T-cell (primary cell): Measurements from ENCODE around the gene HEMGN. TPM values are rescaled to one million over a fixed set of nuclear protein-coding genes. Genes with fewer than 3 reads are reported as not detected.

Source experiments
- ATAC-seq, 4 experiments: fragments of 200-7000 bp in 3 of 4; fragments of 150-1000 bp in 1 of 4; cut with Tn5 transposase; replicated peaks in 1 of 4; 1 replicate in 3 of 4; 2 replicates in 1 of 4; pipeline ENCODE4 v1.10.0; 2021; ENCODE audit warnings: moderate library complexity in 3 of 4, mild to moderate bottlenecking in 2 of 4, moderate number of reproducible peaks in 1 of 4
- CTCF ChIA-PET, 2 donors: fragments of 300-600 bp; sonication (Branson Sonifier 250); formaldehyde crosslinking; loops; one replicate each; lab custom pipeline; 2022; ENCODE audit warnings: antibody characterized with exemption in 2 of 2; lab: Charles Lee
- POLR2A ChIA-PET, 2 donors: fragments of 300-600 bp; sonication (Branson Sonifier 250); formaldehyde crosslinking; loops; one replicate each; lab custom pipeline; 2022; ENCODE audit warnings: antibody characterized with exemption in 2 of 2; lab: Charles Lee
- DNase-seq, 35 experiments: peaks; one replicate each; pipeline versions ENCODE4 v3.0.0 to v3.0.0-alpha.2; 2013 to 2023
- H3K27ac ChIP-seq: one replicate; pipeline ENCODE4 v1.5.1; 2013; ENCODE audit warnings: low read length
- H3K27me3 ChIP-seq, 2 experiments: replicated peaks in 1 of 2; 1 replicate in 1 of 2; 2 replicates in 1 of 2; pipeline versions ENCODE4 v1.6.1 to v1.7.0; 2013; ENCODE audit warnings: low read length in 1 of 2, mixed read lengths in 1 of 2; ENCODE audit not compliant: control insufficient read depth in 2 of 2, insufficient read depth in 2 of 2; ENCODE audit errors: extremely low read depth in 1 of 2
- H3K36me3 ChIP-seq, 2 donors: 1 replicate in 1 of 2; 2 replicates in 1 of 2; pipeline versions ENCODE4 v1.6.1 to v1.7.0; 2013; ENCODE audit warnings: low read length in 1 of 2; ENCODE audit not compliant: control insufficient read depth in 2 of 2, insufficient read depth in 1 of 2; ENCODE audit errors: extremely low read depth in 1 of 2
- H3K4me1 ChIP-seq, 2 experiments: 1 replicate in 1 of 2; 2 replicates in 1 of 2; pipeline versions ENCODE4 v1.6.1 to v1.7.0; 2013; ENCODE audit warnings: low read length in 2 of 2, mixed read lengths in 1 of 2; ENCODE audit not compliant: insufficient read depth in 2 of 2, control insufficient read depth in 1 of 2; ENCODE audit errors: extremely low read depth in 1 of 2
- H3K4me3 ChIP-seq, 2 donors: 1 replicate in 1 of 2; 2 replicates in 1 of 2; pipeline versions ENCODE4 v1.5.1 to v1.7.0; 2013; ENCODE audit warnings: mild to moderate bottlenecking in 2 of 2, low read length in 1 of 2, moderate library complexity in 1 of 2; ENCODE audit not compliant: control insufficient read depth in 1 of 2; ENCODE audit errors: extremely low read depth in 1 of 2
- H3K9me3 ChIP-seq: 2 replicates; pipeline ENCODE4 v1.7.0; 2013
- H3K27ac Mint-ChIP-seq, 2 donors: one replicate each; pipeline ENCODE4 v1.8.0; 2020 to 2021; ENCODE audit warnings: mild to moderate bottlenecking in 2 of 2, mixed read lengths in 2 of 2
- H3K27me3 Mint-ChIP-seq, 2 donors: one replicate each; pipeline ENCODE4 v1.8.0; 2021 to 2022; ENCODE audit warnings: mixed read lengths in 2 of 2
- H3K36me3 Mint-ChIP-seq: one replicate; pipeline ENCODE4 v1.8.0; 2021; ENCODE audit warnings: mixed read lengths
- H3K4me1 Mint-ChIP-seq, 3 donors: one replicate each; pipeline ENCODE4 v1.8.0; 2020 to 2022; ENCODE audit warnings: mixed read lengths in 3 of 3, mild to moderate bottlenecking in 1 of 3
- H3K4me3 Mint-ChIP-seq, 3 donors: one replicate each; pipeline ENCODE4 v1.8.0; 2020 to 2022; ENCODE audit warnings: mild to moderate bottlenecking in 3 of 3, mixed read lengths in 3 of 3, moderate library complexity in 3 of 3
- H3K9me3 Mint-ChIP-seq, 3 donors: one replicate each; pipeline ENCODE4 v1.8.0; 2020 to 2022; ENCODE audit warnings: mixed read lengths in 3 of 3
- WGBS: methylation state at CpG from one replicate; pipeline ENCODE4 v1.1.5; 2013; ENCODE audit warnings: missing lambda C conversion rate; ENCODE audit not compliant: insufficient coverage; 5-methylcytosine and 5-hydroxymethylcytosine counted together
- total RNA-seq, 35 experiments: library from RNA in 6 of 35; stranded (reverse) in 6 of 35; fragments of 120-200 nt in 1 of 35; gene quantifications; one replicate each; pipeline versions ENCODE4 v1.2.1 to v1.2.4 and lab custom pipeline; 2013 to 2026

HEMGN gene
- total RNA-seq, 5 donors from 2014 or later (not counting 1 experiment from before 2014, with no cell fraction given): 1.3 to 3.7 (median 1.7) TPM

DNA sequence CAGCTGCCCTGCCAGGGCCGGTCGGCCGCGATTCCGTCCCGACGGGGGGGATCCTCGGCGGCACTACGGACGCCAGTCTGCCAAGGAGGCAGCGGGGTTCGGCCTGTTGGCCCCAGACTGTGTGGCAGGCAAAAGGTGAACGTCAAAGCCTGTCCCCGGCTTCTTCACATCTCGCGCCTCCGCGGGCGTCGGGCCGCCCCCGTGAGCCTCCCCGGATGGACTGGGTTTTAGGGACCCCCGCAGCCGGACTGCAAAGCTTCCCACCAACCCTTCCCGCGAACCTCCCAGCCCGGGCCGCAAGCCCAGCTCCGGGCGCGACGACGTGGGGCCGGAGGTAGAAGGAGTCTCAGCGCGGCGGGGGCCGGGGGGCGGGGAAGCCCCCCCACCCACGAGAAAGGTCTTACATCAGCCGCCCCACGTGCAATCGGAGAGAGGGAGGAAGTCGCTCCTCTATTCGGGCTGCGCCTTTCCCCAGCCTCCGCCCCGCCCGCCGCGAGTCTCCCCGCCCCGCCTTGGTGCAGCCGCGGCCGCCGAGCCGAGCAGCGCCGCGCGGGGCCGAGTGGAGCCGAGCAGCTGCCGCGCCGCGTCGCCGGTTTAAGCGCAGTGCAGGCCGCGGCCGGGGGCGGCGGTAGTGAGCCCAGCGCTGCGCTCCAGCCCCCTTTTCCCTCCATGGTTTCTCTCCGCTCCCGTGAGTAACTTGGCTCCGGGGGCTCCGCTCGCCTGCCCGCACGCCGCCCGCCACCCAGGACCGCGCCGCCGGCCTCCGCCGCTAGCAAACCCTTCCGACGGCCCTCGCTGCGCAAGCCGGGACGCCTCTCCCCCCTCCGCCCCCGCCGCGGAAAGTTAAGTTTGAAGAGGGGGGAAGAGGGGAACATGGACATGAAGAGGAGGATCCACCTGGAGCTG is 45.0 kb upstream of the HEMGN start, which contains the start of gene ANP32B:
Gene ANP32B, plus strand, starts transcription at position 659 of the 906 bp plus-strand sequence. Its CDS starts 215 bp downstream, at position 874.
- peaks cover 30 to 61% of the 10 kb centered on the region in 2 experiments for H3K4me1 ChIP-seq
- H3K27ac ChIP-seq: peak within 1 kb of the TSS; percentile 93
- WGBS: under 1% methylated on average over 82 of the region's 105 CpGs
- peak within 1 kb of the TSS; percentile 79 to 82 for H3K4me3 ChIP-seq
- Mint-ChIP-seq H3K27me3 (no peaks in the 10 kb centered on the region), H3K36me3 (no peaks in the 10 kb centered on the region), H3K9me3 (no peaks in the 10 kb centered on the region), H3K27ac (peak within 1 kb of the TSS; percentile 84 to 88), H3K4me1 (peaks cover 55 to 56% (median 56%) of the 10 kb centered on the region in 3 donors), H3K4me3 (peak within 1 kb of the TSS; percentile 80 to 81 (median 80))
- peak; percentile 88 to 96 (median 92) for DNase-seq
- H3K9me3 ChIP-seq: no peaks in the 10 kb centered on the region
- H3K27me3 ChIP-seq: peaks cover 0 to 4% of the 10 kb centered on the region in 2 experiments
- CTCF ChIA-PET: interaction anchor here (0.5 to 1.5 kb wide), 14 partner anchors 15 to 1765 kb away, joined by 3 to 16 read pairs (median 4); partner anchors contain the start of gene TRMO (in 1 of the 2)
- peak; percentile 79 to 87 (median 82) for ATAC-seq
- POLR2A ChIA-PET: interaction anchor here in 1 of 2 donors (0.7 to 2.9 kb wide), 2 partner anchors 61 to 205 kb away, joined by 6 to 20 read pairs; partner anchors contain the start of gene TRMO
- no peaks in the 10 kb centered on the region for H3K36me3 ChIP-seq

DNA sequence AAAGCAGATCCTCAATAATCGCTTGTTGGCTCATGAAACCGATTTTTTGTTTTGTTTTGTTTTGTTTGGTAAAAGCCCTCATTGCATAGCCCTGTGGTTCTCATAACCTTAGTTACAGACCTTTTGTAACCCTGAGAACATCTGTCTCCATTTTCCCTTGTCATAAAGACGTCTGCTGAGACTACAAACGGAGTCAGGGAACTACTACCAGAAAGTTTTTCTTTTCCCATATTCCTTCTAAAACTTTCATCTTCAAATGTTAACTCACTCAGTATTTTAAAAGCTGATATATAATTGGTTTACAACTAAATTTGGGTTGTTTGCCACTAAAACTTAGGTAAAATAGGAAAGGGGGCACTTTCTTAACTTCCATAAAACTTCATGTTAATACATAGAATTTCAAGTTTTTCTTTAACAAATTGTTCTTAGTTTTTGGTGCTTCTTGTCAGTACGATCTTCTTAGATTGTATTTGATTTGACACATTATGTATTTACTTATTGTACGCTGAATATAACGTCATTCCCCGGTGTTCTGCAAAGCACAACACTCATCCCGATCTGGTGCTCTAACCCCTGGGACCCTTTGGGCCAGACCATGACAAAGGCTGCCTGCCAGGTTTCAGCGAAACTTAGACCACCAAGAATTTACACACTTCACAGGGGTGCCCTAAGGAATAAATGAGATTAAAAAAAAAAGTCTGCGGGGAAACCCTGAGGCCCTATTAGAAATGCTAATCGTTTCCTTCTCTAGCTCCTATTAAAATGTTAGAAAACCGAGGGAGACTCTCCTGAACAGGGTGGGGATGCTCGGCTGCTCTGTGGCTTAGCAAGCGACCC is 44.1 kb upstream of the HEMGN start:
- H3K36me3 Mint-ChIP-seq: no peaks in the 10 kb centered on the region
- 19% methylated on average over 4 of the region's 15 CpGs for WGBS

DNA sequence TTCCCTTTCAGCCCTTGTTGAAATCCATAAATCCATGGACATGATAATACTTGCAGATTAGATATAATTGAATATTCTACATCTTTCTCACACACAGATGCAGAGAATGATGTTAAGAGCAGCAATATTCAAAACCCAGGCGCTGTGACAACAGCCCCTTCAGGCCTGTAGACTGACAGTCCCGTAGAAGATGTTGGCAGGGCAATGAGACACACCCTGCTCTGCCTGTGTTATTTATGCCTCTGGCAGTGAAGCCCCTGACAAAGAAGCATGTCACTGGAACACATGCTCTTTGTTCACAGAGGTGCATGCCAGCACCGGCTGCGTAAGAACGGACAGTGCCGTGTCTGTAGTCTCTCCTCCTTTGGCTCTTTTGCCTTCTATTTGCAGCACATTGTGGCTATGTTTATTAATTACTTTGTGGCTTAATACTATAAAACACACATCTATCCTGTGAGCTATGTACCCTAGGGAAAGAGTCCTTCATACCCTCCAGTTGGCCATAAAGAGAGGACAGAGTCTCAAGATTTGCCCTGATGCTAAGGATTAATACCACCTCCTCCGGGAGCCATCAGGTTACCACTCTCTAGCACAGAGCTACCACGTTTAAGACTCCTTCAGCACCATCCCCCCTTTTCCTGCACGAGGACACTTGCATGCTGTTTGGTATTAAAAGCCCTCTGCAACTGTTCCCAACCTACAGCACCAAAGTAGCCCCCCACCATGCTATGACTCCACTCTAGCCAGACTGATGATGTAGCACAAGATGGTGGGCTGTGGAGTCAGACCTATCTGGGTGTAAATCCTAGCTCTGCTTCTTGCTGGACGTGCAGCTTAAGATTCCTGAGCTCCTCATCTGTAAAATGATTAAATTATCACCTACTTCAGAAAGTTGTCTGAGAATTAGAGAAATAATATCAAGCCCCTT is 43.2 kb upstream of the HEMGN start:
- no peaks in the 10 kb centered on the region for H3K36me3 Mint-ChIP-seq
- Histone ChIP-seq H3K9me3 (no peaks in the 10 kb centered on the region), H3K4me1 (peaks cover 21 to 44% of the 10 kb centered on the region in 2 experiments), H3K27me3 (peaks cover 0 to 6% of the 10 kb centered on the region in 2 experiments), H3K4me3 (no peak overlapping the region), H3K36me3 (no peaks in the 10 kb centered on the region), H3K27ac (no peak overlapping the region)
- 85% methylated on average over 6 of the region's 10 CpGs for WGBS
- no peaks in the 10 kb centered on the region for H3K9me3 Mint-ChIP-seq
- H3K4me3 Mint-ChIP-seq: peak overlapping the region; percentile 73 to 80 (median 74)
- no peak for ATAC-seq
- H3K4me1 Mint-ChIP-seq: peaks cover 37 to 40% (median 40%) of the 10 kb centered on the region in 3 donors
- H3K27me3 Mint-ChIP-seq: no peaks in the 10 kb centered on the region
- POLR2A ChIA-PET: interaction anchor here (1.0 to 2.9 kb wide), 5 partner anchors 8 to 75 kb away, joined by 3 to 20 read pairs (median 4); partner anchors contain the start of gene TRMO (in 2 of the 2)
- no peak for DNase-seq
- peak overlapping the region in 1 of 2 donors; percentile 88 for H3K27ac Mint-ChIP-seq
- CTCF ChIA-PET: interaction anchor here in 1 of 2 donors (0.6 to 1.3 kb wide), 2 partner anchors 25 to 59 kb away, joined by 3 to 6 read pairs; partner anchors contain the start of gene TRMO

More for the DNA sequence above, 44.1 kb upstream of the HEMGN start:
- no peaks in the 10 kb centered on the region for H3K36me3 ChIP-seq
- H3K27ac ChIP-seq: peak overlapping the region; percentile 93
- Mint-ChIP-seq H3K4me1 (peaks cover 46 to 48% (median 47%) of the 10 kb centered on the region in 3 donors), H3K4me3 (peak overlapping the region; percentile 73 to 80 (median 74)), H3K9me3 (no peaks in the 10 kb centered on the region), H3K27ac (peak overlapping the region; percentile 71 to 88), H3K27me3 (no peaks in the 10 kb centered on the region)
- no peak for DNase-seq
- ChIA-PET CTCF (interaction anchor here (0.6 to 1.3 kb wide), 11 partner anchors 15 to 1764 kb away, joined by 3 to 16 read pairs (median 4); partner anchors contain the start of gene TRMO (in 1 of the 2)), POLR2A (interaction anchor here (0.6 to 2.9 kb wide), 7 partner anchors 9 to 206 kb away, joined by 3 to 20 read pairs (median 4); partner anchors contain the start of gene TRMO (in 2 of the 2))
- H3K4me1 ChIP-seq: peaks cover 26 to 53% of the 10 kb centered on the region in 2 experiments
- no peak for ATAC-seq
- H3K9me3 ChIP-seq: no peaks in the 10 kb centered on the region
- peaks cover 0 to 4% of the 10 kb centered on the region in 2 experiments for H3K27me3 ChIP-seq
- H3K4me3 ChIP-seq: peak overlapping the region; percentile 47 to 65

DNA sequence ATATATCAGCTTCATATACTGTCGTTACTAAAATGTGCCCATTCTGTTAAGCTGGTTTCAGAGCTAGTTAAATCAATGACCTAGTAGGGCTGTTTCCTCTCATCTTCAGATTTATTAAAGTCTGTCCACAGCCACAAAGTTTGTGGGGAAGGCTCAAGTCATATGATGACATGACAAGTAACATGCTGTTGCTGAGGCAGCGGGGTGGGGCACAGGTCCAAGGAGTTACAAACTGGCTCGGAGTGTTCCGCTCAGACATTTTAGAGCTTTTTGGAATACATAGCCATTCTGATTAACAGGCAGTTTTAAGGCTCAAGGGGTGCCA is 42.5 kb upstream of the HEMGN start:
- Histone ChIP-seq H3K36me3 (no peaks in the 10 kb centered on the region), H3K4me1 (peaks cover 13 to 39% of the 10 kb centered on the region in 2 experiments), H3K27me3 (peaks cover 0 to 8% of the 10 kb centered on the region in 2 experiments), H3K27ac (no peak overlapping the region), H3K9me3 (no peaks in the 10 kb centered on the region), H3K4me3 (no peak overlapping the region)
- no peaks in the 10 kb centered on the region for H3K36me3 Mint-ChIP-seq
- no peaks in the 10 kb centered on the region for H3K27me3 Mint-ChIP-seq
- H3K27ac Mint-ChIP-seq: peak overlapping the region in 1 of 2 donors; percentile 56
- H3K4me3 Mint-ChIP-seq: no peak overlapping the region
- POLR2A ChIA-PET: interaction anchor here in 1 of 2 donors (1.2 kb wide), 1 partner anchor 59 kb away, joined by 5 read pairs; the partner anchor contains the start of gene TRMO
- CTCF ChIA-PET: interaction anchor here (1.2 to 1.8 kb wide), 3 partner anchors 26 to 58 kb away, joined by 3 to 8 read pairs (median 3); partner anchors contain the start of gene TRMO (in 1 of the 2)
- H3K9me3 Mint-ChIP-seq: no peaks in the 10 kb centered on the region
- H3K4me1 Mint-ChIP-seq: peaks cover 30 to 32% (median 32%) of the 10 kb centered on the region in 3 donors
- DNase-seq (no peak), ATAC-seq (no peak)
- 100% methylated on average over 1 of the region's 4 CpGs for WGBS

DNA sequence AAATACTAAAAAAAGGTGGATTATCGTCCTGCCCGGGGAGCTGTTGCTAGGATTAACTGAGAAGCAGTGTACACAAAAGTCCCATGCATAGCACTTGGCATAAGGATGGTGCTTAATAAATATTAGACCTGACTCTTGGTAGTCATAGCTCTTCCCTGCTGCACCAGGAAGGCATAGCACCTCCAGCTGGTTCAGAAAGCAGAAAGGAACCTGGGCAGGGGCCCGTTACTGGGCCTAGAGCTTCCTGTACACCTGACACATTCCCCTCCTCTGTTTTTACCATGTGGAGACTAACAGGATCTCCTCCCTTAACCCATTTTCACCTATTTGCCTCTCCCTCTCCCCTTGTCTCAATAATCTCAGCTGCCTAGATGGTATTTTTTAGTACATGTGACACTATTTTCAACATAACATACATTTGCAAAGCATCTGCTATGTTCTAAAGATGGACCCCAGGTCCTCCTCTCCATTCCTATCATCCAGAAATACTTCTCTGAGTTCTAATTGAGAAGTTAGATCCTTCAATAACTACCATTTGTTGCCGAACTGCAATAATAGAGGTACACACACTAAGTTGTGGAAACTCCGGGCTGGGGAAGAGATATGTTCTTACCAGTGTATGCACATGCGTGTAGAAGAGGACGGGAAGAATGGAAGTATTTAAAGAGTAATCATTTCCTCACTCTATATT is 42.0 kb upstream of the HEMGN start:
- Mint-ChIP-seq H3K9me3 (peaks cover 0 to 3% (median 0%) of the 10 kb centered on the region in 3 donors), H3K4me1 (peaks cover 28 to 30% (median 30%) of the 10 kb centered on the region in 3 donors), H3K4me3 (no peak overlapping the region), H3K27me3 (no peaks in the 10 kb centered on the region), H3K27ac (peak overlapping the region; percentile 4 to 56), H3K36me3 (no peaks in the 10 kb centered on the region)
- Histone ChIP-seq H3K36me3 (no peaks in the 10 kb centered on the region), H3K4me3 (no peak overlapping the region), H3K9me3 (no peaks in the 10 kb centered on the region), H3K27me3 (peaks cover 0 to 8% of the 10 kb centered on the region in 2 experiments), H3K27ac (no peak overlapping the region), H3K4me1 (peaks cover 8 to 36% of the 10 kb centered on the region in 2 experiments)
- POLR2A ChIA-PET: no interaction called here
- WGBS: 87% methylated on average over 2 of the region's 7 CpGs
- DNase-seq (no peak), ATAC-seq (no peak)
- CTCF ChIA-PET: interaction anchor here (1.2 to 1.8 kb wide), 3 partner anchors 26 to 58 kb away, joined by 3 to 8 read pairs (median 3); partner anchors contain the start of gene TRMO (in 1 of the 2)
